Pons (tissue), 1 donor: ENCODE measurements around the gene CYP2J2.
"Not testable (repeated sequence)": the region's sequence is repeated elsewhere in the genome, so short reads cannot be mapped to it uniquely, and the experiment has no call there.

Experiments
- DNase-seq: peaks from one replicate; pipeline ENCODE4 v3.0.0-alpha.2; 2016; ENCODE audit warnings: low spot score

CYP2J2 gene

GRCh38 chr1:59857679-59858354 is 68.8 kb downstream of the CYP2J2 start:
- DNase-seq: no peak

- DNase-seq: peak; percentile 11
Measured at GRCh38 chr1:59856725-59857338, 69.7 kb downstream of the CYP2J2 start.

GRCh38 chr1:59855297-59855696 is 71.3 kb downstream of the CYP2J2 start:
- not testable (repeated sequence) for DNase-seq

GRCh38 chr1:59852117-59852516 is 74.5 kb downstream of the CYP2J2 start:
- no peak for DNase-seq

- no peak for DNase-seq
Measured at GRCh38 chr1:59846895-59847282, 79.7 kb downstream of the CYP2J2 start.

- DNase-seq: no peak
Measured at GRCh38 chr1:59846209-59846894, 80.2 kb downstream of the CYP2J2 start.

GRCh38 chr1:59845091-59845490 is 81.5 kb downstream of the CYP2J2 start:
- no peak for DNase-seq
